ENCODE data around the gene GOSR2.

DNA sequence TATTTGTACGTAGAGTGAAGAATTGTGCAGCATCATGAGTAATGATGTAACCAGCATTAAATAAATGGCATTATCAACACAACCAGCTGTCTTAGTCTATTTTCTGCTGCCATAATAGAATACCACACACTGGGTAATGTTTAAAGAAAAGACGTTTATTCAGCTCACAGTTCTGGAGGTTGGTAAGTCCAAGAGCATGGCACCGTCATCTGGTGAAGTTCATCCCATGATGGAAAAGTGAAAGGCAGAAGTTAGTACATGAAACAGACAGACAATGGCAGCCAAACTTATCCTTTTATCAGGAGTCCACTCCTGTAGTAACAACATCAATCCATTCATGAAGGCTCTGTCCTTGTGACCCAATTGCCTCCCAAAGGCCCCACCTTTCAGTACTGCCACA is 6.3 kb upstream of the GOSR2 start:
- TF ChIP-seq, protein P1, sequence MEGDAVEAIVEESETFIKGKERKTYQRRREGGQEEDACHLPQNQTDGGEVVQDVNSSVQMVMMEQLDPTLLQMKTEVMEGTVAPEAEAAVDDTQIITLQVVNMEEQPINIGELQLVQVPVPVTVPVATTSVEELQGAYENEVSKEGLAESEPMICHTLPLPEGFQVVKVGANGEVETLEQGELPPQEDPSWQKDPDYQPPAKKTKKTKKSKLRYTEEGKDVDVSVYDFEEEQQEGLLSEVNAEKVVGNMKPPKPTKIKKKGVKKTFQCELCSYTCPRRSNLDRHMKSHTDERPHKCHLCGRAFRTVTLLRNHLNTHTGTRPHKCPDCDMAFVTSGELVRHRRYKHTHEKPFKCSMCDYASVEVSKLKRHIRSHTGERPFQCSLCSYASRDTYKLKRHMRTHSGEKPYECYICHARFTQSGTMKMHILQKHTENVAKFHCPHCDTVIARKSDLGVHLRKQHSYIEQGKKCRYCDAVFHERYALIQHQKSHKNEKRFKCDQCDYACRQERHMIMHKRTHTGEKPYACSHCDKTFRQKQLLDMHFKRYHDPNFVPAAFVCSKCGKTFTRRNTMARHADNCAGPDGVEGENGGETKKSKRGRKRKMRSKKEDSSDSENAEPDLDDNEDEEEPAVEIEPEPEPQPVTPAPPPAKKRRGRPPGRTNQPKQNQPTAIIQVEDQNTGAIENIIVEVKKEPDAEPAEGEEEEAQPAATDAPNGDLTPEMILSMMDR (conservative IDR thresholded peaks at IDR 0.05; ENCODE audit: low read depth, low read length), result no peak
- TF ChIP-seq EZH2 (IDR thresholded peaks at IDR 0.05; ENCODE audit: low read length, unreplicated experiment) (no peak), EZH2phosphoT487 (IDR thresholded peaks at IDR 0.05; ENCODE audit: borderline replicate concordance, low read length) (no peak)

Data from PC-3 (cell line).